WTC11 (cell line): ENCODE data around the gene GALNT9. TPM values are rescaled to one million over a fixed set of nuclear protein-coding genes. Genes with fewer than 3 reads are reported as not detected.

Experiments used
- ATAC-seq: fragments of 200-7000 bp; cut with Tn5 transposase; 2 replicates; pipeline ENCODE4 v1.10.0; 2021; ENCODE audit warnings: mild to moderate bottlenecking, moderate library complexity
- CTCF ChIA-PET: fragments of 300-600 bp; sonication (Branson Sonifier 250); formaldehyde crosslinking; loops from one replicate; lab custom pipeline; 2021; ENCODE audit warnings: antibody characterized with exemption; lab: Charles Lee
- POLR2A ChIA-PET: fragments of 350-600 bp; sonication (Branson Sonifier 250); formaldehyde crosslinking; loops from one replicate; lab custom pipeline; 2021; ENCODE audit warnings: antibody characterized with exemption; lab: Charles Lee
- DNase-seq: peaks from one replicate; pipeline ENCODE4 v3.0.0; 2021; ENCODE audit warnings: low spot score
- H3K27ac Mint-ChIP-seq: 2 replicates; pipeline ENCODE4 v1.8.0; 2021; ENCODE audit warnings: mixed read lengths
- H3K27me3 Mint-ChIP-seq: 2 replicates; pipeline ENCODE4 v1.8.0; 2021; ENCODE audit warnings: low read depth, mild to moderate bottlenecking, moderate library complexity, mixed read lengths
- H3K36me3 Mint-ChIP-seq: 2 replicates; pipeline ENCODE4 v1.8.0; 2021; ENCODE audit warnings: mixed read lengths
- H3K4me1 Mint-ChIP-seq: 2 replicates; pipeline ENCODE4 v1.8.0; 2022; ENCODE audit warnings: mixed read lengths
- H3K4me3 Mint-ChIP-seq: 2 replicates; pipeline ENCODE4 v1.8.0; 2021; ENCODE audit warnings: mild to moderate bottlenecking, moderate library complexity, mixed read lengths
- H3K9me3 Mint-ChIP-seq: 2 replicates; pipeline ENCODE4 v1.8.0; 2021; ENCODE audit warnings: mixed read lengths
- ATF2 ChIP-seq: sonication (generic); formaldehyde crosslinking; IDR thresholded peaks from 2 replicates; pipeline ENCODE4 v1.8.1; 2022; ENCODE audit warnings: low read depth, missing genetic modification reagents, borderline replicate concordance
- ATF6 ChIP-seq: sonication (generic); formaldehyde crosslinking; IDR thresholded peaks from 2 replicates; pipeline ENCODE4 v1.8.1; 2023; ENCODE audit warnings: mild to moderate bottlenecking, missing genetic modification reagents
- CBFB ChIP-seq: sonication (generic); formaldehyde crosslinking; IDR thresholded peaks from 2 replicates; pipeline ENCODE4 v1.8.1; 2022; ENCODE audit warnings: mild to moderate bottlenecking, low read depth, missing genetic modification reagents
- CREB1 ChIP-seq: sonication (generic); formaldehyde crosslinking; IDR thresholded peaks from 2 replicates; pipeline ENCODE4 v1.8.0; 2023; ENCODE audit warnings: mild to moderate bottlenecking, missing genetic modification reagents
- CREM ChIP-seq: sonication (generic); formaldehyde crosslinking; IDR thresholded peaks from 2 replicates; pipeline ENCODE4 v1.8.1; 2022; ENCODE audit warnings: mild to moderate bottlenecking, missing genetic modification reagents, moderate library complexity
- EMX1 ChIP-seq: fragments of 250-450 bp; sonication (Bioruptor Pico); IDR thresholded peaks from 2 replicates; pipeline ENCODE4 v1.8.0; 2021; ENCODE audit warnings: mild to moderate bottlenecking
- ERG ChIP-seq: fragments of 250-450 bp; sonication (Bioruptor Pico); IDR thresholded peaks from 2 replicates; pipeline ENCODE4 v1.8.0; 2021; ENCODE audit warnings: mild to moderate bottlenecking
- GABPB1 ChIP-seq: sonication (generic); formaldehyde crosslinking; IDR thresholded peaks from 2 replicates; pipeline ENCODE4 v1.8.1; 2023; ENCODE audit warnings: mild to moderate bottlenecking, missing genetic modification reagents
- GRHL2 ChIP-seq: fragments of 250-450 bp; sonication (Bioruptor Pico); IDR thresholded peaks from 2 replicates; pipeline ENCODE4 v1.8.0; 2022; ENCODE audit warnings: mild to moderate bottlenecking, moderate library complexity; ENCODE audit not compliant: insufficient replicate concordance, severe bottlenecking
- MAX ChIP-seq: sonication (generic); formaldehyde crosslinking; IDR thresholded peaks from 2 replicates; pipeline ENCODE4 v1.8.0; 2022; ENCODE audit warnings: mild to moderate bottlenecking, missing genetic modification reagents
- NFATC4 ChIP-seq: fragments of 250-450 bp; sonication (Bioruptor Pico); IDR thresholded peaks from 2 replicates; pipeline ENCODE4 v1.9.0; 2021; ENCODE audit warnings: mild to moderate bottlenecking
- NFE2L1 ChIP-seq: sonication (generic); formaldehyde crosslinking; IDR thresholded peaks from 2 replicates; pipeline ENCODE4 v1.8.1; 2023; ENCODE audit warnings: missing genetic modification reagents
- NR3C1 ChIP-seq: sonication (generic); formaldehyde crosslinking; conservative IDR thresholded peaks from 2 replicates; pipeline ENCODE4 v1.8.1; 2023; ENCODE audit warnings: low read depth, mild to moderate bottlenecking, missing genetic modification reagents
- PREB ChIP-seq: sonication (generic); formaldehyde crosslinking; IDR thresholded peaks from 2 replicates; pipeline ENCODE4 v1.8.1; 2022; ENCODE audit warnings: mild to moderate bottlenecking, missing genetic modification reagents, moderate library complexity, borderline replicate concordance
- SMAD4 ChIP-seq: sonication (generic); formaldehyde crosslinking; IDR thresholded peaks from 2 replicates; pipeline ENCODE4 v1.8.0; 2022; ENCODE audit warnings: mild to moderate bottlenecking, missing genetic modification reagents
- TEAD1 ChIP-seq: sonication (generic); formaldehyde crosslinking; IDR thresholded peaks from 2 replicates; pipeline ENCODE4 v1.8.0; 2022; ENCODE audit warnings: mild to moderate bottlenecking, missing genetic modification reagents
- ZBTB43 ChIP-seq: sonication (generic); formaldehyde crosslinking; IDR thresholded peaks from 2 replicates; pipeline ENCODE4 v1.8.1; 2023; ENCODE audit warnings: mild to moderate bottlenecking, missing genetic modification reagents
- ZNF263 ChIP-seq: sonication (generic); formaldehyde crosslinking; IDR thresholded peaks from 2 replicates; pipeline ENCODE4 v1.8.1; 2022; ENCODE audit warnings: low read depth, mild to moderate bottlenecking, moderate library complexity, missing genetic modification reagents
- ZNF423 ChIP-seq: fragments of 250-450 bp; sonication (Bioruptor Pico); IDR thresholded peaks from 2 replicates; pipeline ENCODE4 v2.1.2; 2022; ENCODE audit warnings: mild to moderate bottlenecking, moderate library complexity
- total RNA-seq: library from RNA; stranded (reverse); gene quantifications from 3 replicates; pipeline ENCODE4 v1.2.3, GENCODE V29; 2021

The GALNT9 gene
- total RNA-seq, 1 experiment from 2014 or later, result 0.90 TPM

- no peaks in the 10 kb centered on the region for H3K4me1 Mint-ChIP-seq
- peaks cover 75% of the 10 kb centered on the region for H3K27me3 Mint-ChIP-seq
- H3K4me3 Mint-ChIP-seq, result no peak overlapping the region
- ChIA-PET CTCF (interaction anchor here (1.0 to 2.1 kb wide), 6 partner anchors 13 to 207 kb away, joined by 3 to 7 read pairs (median 4); no protein-coding TSS in a partner anchor), POLR2A (no interaction called here)
- 0 out of 2 replicates have a peak, but pooled peaks have one; percentile 11 for ATAC-seq
- no peak for DNase-seq
- no peak for TF ChIP-seq NFE2L1 (CRISPR knock-in tag)
- H3K36me3 Mint-ChIP-seq, result no peaks in the 10 kb centered on the region
- no peak overlapping the region for H3K27ac Mint-ChIP-seq
- no peaks in the 10 kb centered on the region for H3K9me3 Mint-ChIP-seq
Measured at GRCh38 chr12:132207083-132207775, 122.2 kb downstream of the GALNT9 start.

GRCh38 chr12:132206046-132206434, 123.3 kb downstream of the GALNT9 start:
- no peaks in the 10 kb centered on the region for H3K9me3 Mint-ChIP-seq
- DNase-seq (no peak), ATAC-seq (no peak)
- peaks cover 76% of the 10 kb centered on the region for H3K27me3 Mint-ChIP-seq
- ChIA-PET POLR2A (interaction anchor here (0.6 kb wide), 1 partner anchor 15 kb away, joined by 3 read pairs; no protein-coding TSS in a partner anchor), CTCF (interaction anchor here (1.4 to 2.0 kb wide), 5 partner anchors 12 to 52 kb away, joined by 3 to 9 read pairs (median 5); no protein-coding TSS in a partner anchor)
- H3K4me3 Mint-ChIP-seq, result no peak overlapping the region
- TF ChIP-seq CREB1 (no peak), ZNF423 (no peak)
- H3K36me3 Mint-ChIP-seq, result no peaks in the 10 kb centered on the region
- no peak overlapping the region for H3K27ac Mint-ChIP-seq
- no peaks in the 10 kb centered on the region for H3K4me1 Mint-ChIP-seq

- TF ChIP-seq GRHL2 (no peak), NFATC4 (CRISPR knock-in tag) (no peak), MAX (CRISPR knock-in tag) (no peak), EMX1 (CRISPR knock-in tag) (no peak), ZNF263 (CRISPR knock-in tag) (0 out of 2 replicates have a peak, but pooled peaks have one; percentile 23)
- H3K27me3 Mint-ChIP-seq, result peaks cover 74% of the 10 kb centered on the region
- POLR2A ChIA-PET, result no interaction called here
- DNase-seq, result no peak
- peak; percentile 63 for ATAC-seq
- H3K4me3 Mint-ChIP-seq, result peak overlapping the region; percentile 49
- CTCF ChIA-PET, result interaction anchor here (1.4 to 2.0 kb wide), 5 partner anchors 12 to 52 kb away, joined by 3 to 9 read pairs (median 5); no protein-coding TSS in a partner anchor
- H3K36me3 Mint-ChIP-seq, result no peaks in the 10 kb centered on the region
- H3K27ac Mint-ChIP-seq, result no peak overlapping the region
- H3K4me1 Mint-ChIP-seq, result no peaks in the 10 kb centered on the region
- H3K9me3 Mint-ChIP-seq, result no peaks in the 10 kb centered on the region
Measured at GRCh38 chr12:132205271-132206045, 123.9 kb downstream of the GALNT9 start.

GRCh38 chr12:132204793-132205270, 124.6 kb downstream of the GALNT9 start:
- H3K4me3 Mint-ChIP-seq, result peak overlapping the region; percentile 49
- no peak; the same call in 1 of the 2 replicates for ATAC-seq
- H3K36me3 Mint-ChIP-seq, result no peaks in the 10 kb centered on the region
- POLR2A ChIA-PET, result no interaction called here
- CTCF ChIA-PET, result interaction anchor here (1.5 to 2.0 kb wide), 4 partner anchors 11 to 51 kb away, joined by 5 to 9 read pairs (median 6); no protein-coding TSS in a partner anchor
- H3K27me3 Mint-ChIP-seq, result peaks cover 74% of the 10 kb centered on the region
- H3K27ac Mint-ChIP-seq, result no peak overlapping the region
- H3K4me1 Mint-ChIP-seq, result no peaks in the 10 kb centered on the region
- no peaks in the 10 kb centered on the region for H3K9me3 Mint-ChIP-seq
- no peak for DNase-seq
- no peak for TF ChIP-seq ATF2 (CRISPR knock-in tag)
- no peak for TF ChIP-seq ATF6 (CRISPR knock-in tag)
- no peak for TF ChIP-seq CREM (CRISPR knock-in tag)
- no peak for TF ChIP-seq NFATC4 (CRISPR knock-in tag)
- no peak for TF ChIP-seq ERG
- no peak for TF ChIP-seq CBFB (CRISPR knock-in tag)
- no peak for TF ChIP-seq ZBTB43 (CRISPR knock-in tag)
- no peak for TF ChIP-seq SMAD4 (CRISPR knock-in tag)
- TF ChIP-seq PREB (CRISPR knock-in tag), result no peak
- TF ChIP-seq GABPB1 (CRISPR knock-in tag), result no peak
- TF ChIP-seq TEAD1 (CRISPR knock-in tag), result no peak
- no peak for TF ChIP-seq EMX1 (CRISPR knock-in tag)
- TF ChIP-seq GRHL2, result no peak
- TF ChIP-seq NR3C1 (CRISPR knock-in tag), result no peak
